Lower leg skin (tissue), 3 donors: ENCODE data around the gene NDE1.

Experiments used
- POLR2A ChIP-seq, 2 donors: fragments of 450-650 bp; IDR thresholded peaks; one replicate each; pipeline ENCODE4 v1.6.1; 2016 to 2017; ENCODE audit warnings: antibody characterized with exemption in 2 of 2, mild to moderate bottlenecking in 1 of 2, moderate library complexity in 1 of 2
- TF ChIP-seq, protein P1 (sequence below), 3 donors: fragments of 450-650 bp; IDR thresholded peaks; one replicate each; pipeline ENCODE4 v1.5.1; 2016; ENCODE audit warnings: antibody characterized with exemption in 3 of 3, mild to moderate bottlenecking in 3 of 3, moderate library complexity in 2 of 3

DNA sequence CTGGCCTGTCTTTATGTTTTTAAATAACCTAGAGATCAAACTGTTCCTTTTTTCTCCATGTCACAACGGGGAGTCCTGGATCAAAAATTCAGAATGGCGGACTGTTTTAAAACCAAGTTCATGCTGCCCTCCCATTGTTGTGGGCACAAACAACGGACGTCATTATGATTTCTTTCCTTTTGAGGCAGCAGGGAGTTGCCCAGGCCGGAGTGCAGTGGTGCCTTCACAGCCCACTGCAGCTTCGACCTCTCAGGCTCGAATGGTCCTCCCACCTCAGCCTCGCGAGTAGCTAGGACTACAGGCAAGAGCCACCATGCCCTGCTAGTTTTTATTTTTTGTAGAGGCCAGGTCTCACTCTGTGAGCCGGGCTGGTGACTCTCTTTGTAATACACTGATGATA is 26.5 kb downstream of the NDE1 start:
- TF ChIP-seq, protein P1, sequence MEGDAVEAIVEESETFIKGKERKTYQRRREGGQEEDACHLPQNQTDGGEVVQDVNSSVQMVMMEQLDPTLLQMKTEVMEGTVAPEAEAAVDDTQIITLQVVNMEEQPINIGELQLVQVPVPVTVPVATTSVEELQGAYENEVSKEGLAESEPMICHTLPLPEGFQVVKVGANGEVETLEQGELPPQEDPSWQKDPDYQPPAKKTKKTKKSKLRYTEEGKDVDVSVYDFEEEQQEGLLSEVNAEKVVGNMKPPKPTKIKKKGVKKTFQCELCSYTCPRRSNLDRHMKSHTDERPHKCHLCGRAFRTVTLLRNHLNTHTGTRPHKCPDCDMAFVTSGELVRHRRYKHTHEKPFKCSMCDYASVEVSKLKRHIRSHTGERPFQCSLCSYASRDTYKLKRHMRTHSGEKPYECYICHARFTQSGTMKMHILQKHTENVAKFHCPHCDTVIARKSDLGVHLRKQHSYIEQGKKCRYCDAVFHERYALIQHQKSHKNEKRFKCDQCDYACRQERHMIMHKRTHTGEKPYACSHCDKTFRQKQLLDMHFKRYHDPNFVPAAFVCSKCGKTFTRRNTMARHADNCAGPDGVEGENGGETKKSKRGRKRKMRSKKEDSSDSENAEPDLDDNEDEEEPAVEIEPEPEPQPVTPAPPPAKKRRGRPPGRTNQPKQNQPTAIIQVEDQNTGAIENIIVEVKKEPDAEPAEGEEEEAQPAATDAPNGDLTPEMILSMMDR (IDR thresholded peaks at IDR 0.05) = no peak
- no peak for TF ChIP-seq POLR2A (IDR thresholded peaks at IDR 0.05)
